Measurements from ENCODE around the gene NEXN. TPM values are rescaled to one million over a fixed set of nuclear protein-coding genes. Genes with fewer than 3 reads are reported as not detected.

NEXN gene
- total and polyA plus RNA-seq, 9 donors = 2.4 to 66.2 (median 13.3) TPM

GRCh38 chr1:77847621-77848080 is 40.8 kb upstream of the NEXN start:
- intact Hi-C loops (cut with DNase I) = no loop called here
- Histone ChIP-seq H3K27ac (no peak overlapping the region), H3K9me3 (no peaks in the 10 kb centered on the region), H3K27me3 (no peaks in the 10 kb centered on the region), H3K36me3 (no peaks in the 10 kb centered on the region), H3K4me3 (no peak overlapping the region), H3K4me1 (ENCODE audit: insufficient read depth) (no peaks in the 10 kb centered on the region)
- no peak for DNase-seq
- WGBS, 3 donors = 83 to 85% (median 83%) methylated on average over 9 of the region's 9 CpGs
- TF ChIP-seq CTCF (IDR thresholded peaks at IDR 0.05) (no peak), POLR2A (IDR thresholded peaks at IDR 0.05) (no peak), EP300 (IDR thresholded peaks at IDR 0.05) (no peak)

GRCh38 chr1:77850082-77850481 is 38.3 kb upstream of the NEXN start:
- no peaks in the 10 kb centered on the region for H3K4me1 ChIP-seq (ENCODE audit: insufficient read depth)
- H3K4me3 ChIP-seq = no peak overlapping the region
- H3K27ac ChIP-seq = no peak overlapping the region
- TF ChIP-seq EP300 (IDR thresholded peaks at IDR 0.05) (no peak), POLR2A (IDR thresholded peaks at IDR 0.05) (no peak), CTCF (IDR thresholded peaks at IDR 0.05) (no peak)
- no peak for DNase-seq
- no peaks in the 10 kb centered on the region for H3K9me3 ChIP-seq
- intact Hi-C loops (cut with DNase I) = no loop called here
- 91 to 100% (median 97%) methylated on average over 1 of the region's 1 CpG for WGBS, 3 donors
- H3K27me3 ChIP-seq = no peaks in the 10 kb centered on the region
- no peaks in the 10 kb centered on the region for H3K36me3 ChIP-seq

- no peaks in the 10 kb centered on the region for H3K9me3 ChIP-seq
These were observed 30.9 kb upstream of the NEXN start for GRCh38 chr1:77857552-77857951.

GRCh38 chr1:77858725-77859124 is 29.7 kb upstream of the NEXN start:
- no peaks in the 10 kb centered on the region for H3K36me3 ChIP-seq
- WGBS, 3 donors = 90 to 97% (median 96%) methylated on average over 3 of the region's 3 CpGs
- TF ChIP-seq CTCF (IDR thresholded peaks at IDR 0.05) (no peak), EP300 (IDR thresholded peaks at IDR 0.05) (no peak), POLR2A (IDR thresholded peaks at IDR 0.05) (no peak)

More at GRCh38 chr1:77857552-77857951, 30.9 kb upstream of the NEXN start:
- no peak overlapping the region for H3K4me3 ChIP-seq
- TF ChIP-seq CTCF (IDR thresholded peaks at IDR 0.05) (no peak), POLR2A (IDR thresholded peaks at IDR 0.05) (no peak), EP300 (IDR thresholded peaks at IDR 0.05) (no peak)
- H3K36me3 ChIP-seq = no peaks in the 10 kb centered on the region
- intact Hi-C loops (cut with DNase I) = no loop called here
- no peak for DNase-seq
- WGBS, 3 donors = 69 to 75% (median 71%) methylated on average over 4 of the region's 4 CpGs
- no peak overlapping the region for H3K27ac ChIP-seq
- H3K27me3 ChIP-seq = no peaks in the 10 kb centered on the region
- peaks cover 1% of the 10 kb centered on the region for H3K4me1 ChIP-seq (ENCODE audit: insufficient read depth)

More at GRCh38 chr1:77858725-77859124, 29.7 kb upstream of the NEXN start:
- H3K4me1 ChIP-seq (ENCODE audit: insufficient read depth) = peaks cover 1% of the 10 kb centered on the region
- H3K9me3 ChIP-seq = no peaks in the 10 kb centered on the region
- no peak overlapping the region for H3K4me3 ChIP-seq
- DNase-seq = no peak
- H3K27me3 ChIP-seq = no peaks in the 10 kb centered on the region
- intact Hi-C loops (cut with DNase I) = no loop called here
- no peak overlapping the region for H3K27ac ChIP-seq
